MM.1S (cell line): ENCODE results near the gene SLC35D1.

Experiments used
- EZH2 ChIP-seq: fragments of 300-600 bp; sonication (generic); optimal IDR thresholded peaks from 2 replicates; pipeline ENCODE3; 2017; ENCODE audit warnings: low read depth, mild to moderate bottlenecking, antibody characterized with exemption, low read length, mixed read lengths
- EZH2phosphoT487 ChIP-seq: fragments of 300-600 bp; sonication (generic); IDR thresholded peaks from 2 replicates; pipeline ENCODE4 v1.6.1; 2018; ENCODE audit warnings: antibody characterized with exemption, low read length
- TF ChIP-seq, protein P1 (sequence below): fragments of 300-600 bp; sonication (generic); IDR thresholded peaks from 2 replicates; pipeline ENCODE4 v1.5.1; 2016; ENCODE audit warnings: antibody characterized with exemption, low read length, mixed read lengths

DNA sequence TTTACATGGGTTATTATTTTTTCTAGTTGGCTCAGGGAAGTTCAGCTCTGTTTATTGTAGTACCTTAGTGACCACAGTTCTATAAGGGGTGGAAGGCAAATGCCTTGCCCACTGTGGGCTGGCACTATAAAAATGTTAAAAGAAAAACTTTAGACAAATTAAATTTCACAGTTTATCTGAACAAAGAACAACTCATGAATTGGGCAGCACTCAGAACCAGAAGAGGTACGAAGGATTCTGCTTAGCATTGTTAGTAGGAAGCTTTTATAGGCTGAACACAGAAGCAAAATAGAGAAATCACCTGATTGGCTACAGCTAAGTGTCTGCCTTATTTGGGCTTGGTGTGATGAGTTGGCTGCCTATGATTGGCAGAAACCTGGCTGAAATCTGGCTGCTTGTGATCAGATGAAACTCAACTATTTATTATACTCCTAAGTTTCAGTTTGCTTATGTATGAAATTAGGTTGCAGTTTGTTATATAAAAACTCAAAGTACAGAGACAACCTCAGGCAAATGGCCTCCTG is 35.8 kb upstream of the SLC35D1 start:
- TF ChIP-seq EZH2phosphoT487 (no peak), EZH2 (no peak)
- TF ChIP-seq, protein P1, sequence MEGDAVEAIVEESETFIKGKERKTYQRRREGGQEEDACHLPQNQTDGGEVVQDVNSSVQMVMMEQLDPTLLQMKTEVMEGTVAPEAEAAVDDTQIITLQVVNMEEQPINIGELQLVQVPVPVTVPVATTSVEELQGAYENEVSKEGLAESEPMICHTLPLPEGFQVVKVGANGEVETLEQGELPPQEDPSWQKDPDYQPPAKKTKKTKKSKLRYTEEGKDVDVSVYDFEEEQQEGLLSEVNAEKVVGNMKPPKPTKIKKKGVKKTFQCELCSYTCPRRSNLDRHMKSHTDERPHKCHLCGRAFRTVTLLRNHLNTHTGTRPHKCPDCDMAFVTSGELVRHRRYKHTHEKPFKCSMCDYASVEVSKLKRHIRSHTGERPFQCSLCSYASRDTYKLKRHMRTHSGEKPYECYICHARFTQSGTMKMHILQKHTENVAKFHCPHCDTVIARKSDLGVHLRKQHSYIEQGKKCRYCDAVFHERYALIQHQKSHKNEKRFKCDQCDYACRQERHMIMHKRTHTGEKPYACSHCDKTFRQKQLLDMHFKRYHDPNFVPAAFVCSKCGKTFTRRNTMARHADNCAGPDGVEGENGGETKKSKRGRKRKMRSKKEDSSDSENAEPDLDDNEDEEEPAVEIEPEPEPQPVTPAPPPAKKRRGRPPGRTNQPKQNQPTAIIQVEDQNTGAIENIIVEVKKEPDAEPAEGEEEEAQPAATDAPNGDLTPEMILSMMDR = no peak
